ENCODE measurements around the gene HPS1.

- TF ChIP-seq POLR2AphosphoS5 (IDR thresholded peaks at IDR 0.05; ENCODE audit: low read depth): no peak
- TF ChIP-seq, protein P1, sequence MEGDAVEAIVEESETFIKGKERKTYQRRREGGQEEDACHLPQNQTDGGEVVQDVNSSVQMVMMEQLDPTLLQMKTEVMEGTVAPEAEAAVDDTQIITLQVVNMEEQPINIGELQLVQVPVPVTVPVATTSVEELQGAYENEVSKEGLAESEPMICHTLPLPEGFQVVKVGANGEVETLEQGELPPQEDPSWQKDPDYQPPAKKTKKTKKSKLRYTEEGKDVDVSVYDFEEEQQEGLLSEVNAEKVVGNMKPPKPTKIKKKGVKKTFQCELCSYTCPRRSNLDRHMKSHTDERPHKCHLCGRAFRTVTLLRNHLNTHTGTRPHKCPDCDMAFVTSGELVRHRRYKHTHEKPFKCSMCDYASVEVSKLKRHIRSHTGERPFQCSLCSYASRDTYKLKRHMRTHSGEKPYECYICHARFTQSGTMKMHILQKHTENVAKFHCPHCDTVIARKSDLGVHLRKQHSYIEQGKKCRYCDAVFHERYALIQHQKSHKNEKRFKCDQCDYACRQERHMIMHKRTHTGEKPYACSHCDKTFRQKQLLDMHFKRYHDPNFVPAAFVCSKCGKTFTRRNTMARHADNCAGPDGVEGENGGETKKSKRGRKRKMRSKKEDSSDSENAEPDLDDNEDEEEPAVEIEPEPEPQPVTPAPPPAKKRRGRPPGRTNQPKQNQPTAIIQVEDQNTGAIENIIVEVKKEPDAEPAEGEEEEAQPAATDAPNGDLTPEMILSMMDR (conservative IDR thresholded peaks at IDR 0.05; ENCODE audit: low read depth in 2 of 2): no peak
- TF ChIP-seq, protein P2, sequence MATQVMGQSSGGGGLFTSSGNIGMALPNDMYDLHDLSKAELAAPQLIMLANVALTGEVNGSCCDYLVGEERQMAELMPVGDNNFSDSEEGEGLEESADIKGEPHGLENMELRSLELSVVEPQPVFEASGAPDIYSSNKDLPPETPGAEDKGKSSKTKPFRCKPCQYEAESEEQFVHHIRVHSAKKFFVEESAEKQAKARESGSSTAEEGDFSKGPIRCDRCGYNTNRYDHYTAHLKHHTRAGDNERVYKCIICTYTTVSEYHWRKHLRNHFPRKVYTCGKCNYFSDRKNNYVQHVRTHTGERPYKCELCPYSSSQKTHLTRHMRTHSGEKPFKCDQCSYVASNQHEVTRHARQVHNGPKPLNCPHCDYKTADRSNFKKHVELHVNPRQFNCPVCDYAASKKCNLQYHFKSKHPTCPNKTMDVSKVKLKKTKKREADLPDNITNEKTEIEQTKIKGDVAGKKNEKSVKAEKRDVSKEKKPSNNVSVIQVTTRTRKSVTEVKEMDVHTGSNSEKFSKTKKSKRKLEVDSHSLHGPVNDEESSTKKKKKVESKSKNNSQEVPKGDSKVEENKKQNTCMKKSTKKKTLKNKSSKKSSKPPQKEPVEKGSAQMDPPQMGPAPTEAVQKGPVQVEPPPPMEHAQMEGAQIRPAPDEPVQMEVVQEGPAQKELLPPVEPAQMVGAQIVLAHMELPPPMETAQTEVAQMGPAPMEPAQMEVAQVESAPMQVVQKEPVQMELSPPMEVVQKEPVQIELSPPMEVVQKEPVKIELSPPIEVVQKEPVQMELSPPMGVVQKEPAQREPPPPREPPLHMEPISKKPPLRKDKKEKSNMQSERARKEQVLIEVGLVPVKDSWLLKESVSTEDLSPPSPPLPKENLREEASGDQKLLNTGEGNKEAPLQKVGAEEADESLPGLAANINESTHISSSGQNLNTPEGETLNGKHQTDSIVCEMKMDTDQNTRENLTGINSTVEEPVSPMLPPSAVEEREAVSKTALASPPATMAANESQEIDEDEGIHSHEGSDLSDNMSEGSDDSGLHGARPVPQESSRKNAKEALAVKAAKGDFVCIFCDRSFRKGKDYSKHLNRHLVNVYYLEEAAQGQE (IDR thresholded peaks at IDR 0.05; ENCODE audit: unreplicated experiment): no peak
- no peak for TF ChIP-seq NANOG (IDR thresholded peaks at IDR 0.05; ENCODE audit: borderline replicate concordance)
- no peak for TF ChIP-seq EZH2phosphoT487 (IDR thresholded peaks at IDR 0.05; ENCODE audit: unreplicated experiment)
- TF ChIP-seq JUNB (IDR thresholded peaks at IDR 0.05; ENCODE audit: unreplicated experiment): no peak
- TF ChIP-seq EZH2 (IDR thresholded peaks at IDR 0.05; ENCODE audit: low read depth, unreplicated experiment): no peak
- TF ChIP-seq CREB1 (CRISPR knock-in tag; IDR thresholded peaks at IDR 0.05; ENCODE audit: low read depth): no peak
Observed at GRCh38 chr10:98383869-98384268, 62.9 kb downstream of the HPS1 start.
